B cell (primary cell): ENCODE results near the gene TMC8. TPM values are rescaled to one million over a fixed set of nuclear protein-coding genes. Genes with fewer than 3 reads are reported as not detected.

ENCODE experiments used
- ATAC-seq: fragments of 200-7000 bp; cut with Tn5 transposase; one replicate; pipeline ENCODE4 v1.10.0; 2021; ENCODE audit warnings: low read depth, mild to moderate bottlenecking, moderate number of reproducible peaks, moderate library complexity
- CTCF ChIA-PET: fragments of 350-600 bp; sonication (Branson Sonifier 250); formaldehyde crosslinking; loops from one replicate; lab custom pipeline; 2021; ENCODE audit warnings: antibody characterized with exemption, inconsistent platforms; lab: Charles Lee
- POLR2A ChIA-PET: fragments of 350-600 bp; sonication (Branson Sonifier 250); formaldehyde crosslinking; loops from one replicate; lab custom pipeline; 2021; ENCODE audit warnings: antibody characterized with exemption; lab: Charles Lee
- DNase-seq: peaks from one replicate; pipeline ENCODE4 v3.0.0; 2013
- H2AFZ ChIP-seq: 2 replicates; pipeline ENCODE4 v1.6.1; 2012; ENCODE audit warnings: mild to moderate bottlenecking, low read depth, low read length; ENCODE audit not compliant: insufficient read depth, poor library complexity, severe bottlenecking
- H3K27ac ChIP-seq, 2 donors: 1 replicate in 1 of 2; 2 replicates in 1 of 2; pipeline ENCODE4 v1.5.1; 2012 to 2013; ENCODE audit warnings: low read length in 2 of 2, mild to moderate bottlenecking in 2 of 2, moderate library complexity in 1 of 2
- H3K27me3 ChIP-seq, 4 experiments: fragments of 200-600 bp in 1 of 4; sonication (generic) in 1 of 4; replicated peaks in 1 of 4; 1 replicate in 2 of 4; 2 replicates in 2 of 4; pipeline versions ENCODE4 v1.6.1 to v1.7.0; 2013 to 2016; ENCODE audit warnings: low read length in 3 of 4, mild to moderate bottlenecking in 2 of 4, mixed read lengths in 1 of 4, moderate library complexity in 1 of 4; ENCODE audit not compliant: insufficient read depth in 4 of 4, control insufficient read depth in 3 of 4; ENCODE audit errors: control extremely low read depth in 1 of 4
- H3K36me3 ChIP-seq, 2 experiments: replicated peaks in 1 of 2; 1 replicate in 1 of 2; 2 replicates in 1 of 2; pipeline versions ENCODE4 v1.6.1 to v1.7.1; 2013; ENCODE audit warnings: low read length in 1 of 2; ENCODE audit not compliant: insufficient read depth in 2 of 2, control insufficient read depth in 1 of 2; ENCODE audit errors: control extremely low read depth in 1 of 2, extremely low read depth in 1 of 2
- H3K4me1 ChIP-seq, 2 donors: fragments of 200-600 bp in 1 of 2; sonication (generic) in 1 of 2; 1 replicate in 1 of 2; 2 replicates in 1 of 2; pipeline versions ENCODE4 v1.5.1 to v1.6.1; 2013 to 2017; ENCODE audit warnings: low read length in 2 of 2; ENCODE audit not compliant: control insufficient read depth in 2 of 2, insufficient read depth in 2 of 2
- H3K4me2 ChIP-seq: replicated peaks from 2 replicates; pipeline ENCODE3; 2012; ENCODE audit warnings: mild to moderate bottlenecking, low read depth, low read length; ENCODE audit not compliant: poor library complexity, severe bottlenecking
- H3K4me3 ChIP-seq, 5 experiments: fragments of 200-600 bp in 1 of 5; sonication (generic) in 1 of 5; 1 replicate in 3 of 5; 2 replicates in 2 of 5; pipeline versions ENCODE4 v1.5.1 to v1.7.0; 2011 to 2016; ENCODE audit warnings: low read length in 4 of 5, mild to moderate bottlenecking in 4 of 5, low read depth in 2 of 5, control low read depth in 1 of 5, moderate library complexity in 1 of 5; ENCODE audit not compliant: insufficient read depth in 1 of 5; ENCODE audit errors: control extremely low read depth in 1 of 5, extremely low read depth in 1 of 5
- H3K79me2 ChIP-seq: fragments of 200-600 bp; sonication (generic); one replicate; pipeline ENCODE4 v1.6.0; 2016; ENCODE audit warnings: low read length; ENCODE audit not compliant: control insufficient read depth, insufficient read depth
- H3K9ac ChIP-seq: fragments of 200-600 bp; sonication (generic); 2 replicates; pipeline ENCODE4 v1.6.1; 2017; ENCODE audit warnings: mild to moderate bottlenecking, low read length, moderate library complexity
- H3K9me3 ChIP-seq, 3 donors: one replicate each; pipeline versions ENCODE4 v1.6.1 to v1.7.1; 2013; ENCODE audit warnings: low read length in 2 of 3; ENCODE audit not compliant: control insufficient read depth in 2 of 3, insufficient read depth in 1 of 3; ENCODE audit errors: control extremely low read depth in 1 of 3
- H4K20me1 ChIP-seq: 2 replicates; pipeline ENCODE4 v1.6.0; 2012; ENCODE audit warnings: mild to moderate bottlenecking, low read length; ENCODE audit not compliant: insufficient read depth, control insufficient read depth, poor library complexity, severe bottlenecking
- H3K27ac Mint-ChIP-seq: one replicate; pipeline ENCODE4 v1.8.0; 2021; ENCODE audit warnings: mixed read lengths
- H3K27me3 Mint-ChIP-seq: one replicate; pipeline ENCODE4 v1.8.0; 2021; ENCODE audit warnings: mixed read lengths
- H3K4me1 Mint-ChIP-seq: one replicate; pipeline ENCODE4 v1.8.0; 2021; ENCODE audit warnings: mixed read lengths
- H3K4me3 Mint-ChIP-seq: one replicate; pipeline ENCODE4 v1.8.0; 2021; ENCODE audit warnings: mixed read lengths
- H3K9me3 Mint-ChIP-seq: one replicate; pipeline ENCODE4 v1.8.0; 2022; ENCODE audit warnings: mixed read lengths; ENCODE audit not compliant: insufficient read depth
- EZH2 ChIP-seq: IDR thresholded peaks from 2 replicates; pipeline ENCODE4 v1.6.1; 2012; ENCODE audit warnings: borderline replicate concordance, low read depth, mild to moderate bottlenecking, moderate library complexity, low read length; ENCODE audit not compliant: insufficient read depth, poor library complexity, severe bottlenecking
- WGBS: methylation state at CpG from one replicate; pipeline ENCODE4 v1.1.5; 2013; ENCODE audit warnings: missing lambda C conversion rate; ENCODE audit not compliant: insufficient coverage; 5-methylcytosine and 5-hydroxymethylcytosine counted together
- intact Hi-C: fragments of 100-400 bp; cut with micrococcal nuclease; formaldehyde crosslinking; loops from one replicate; pipeline ENCODE4 v1.10.0; 2022
- polyA plus RNA-seq: library from polyadenylated mRNA; depleted of rRNA; stranded (reverse); fragments of >200 nt; gene quantifications from 2 replicates; pipeline ENCODE4 v1.2.3, GENCODE V29; 2012
- total RNA-seq, 2 donors: library from RNA; stranded (reverse); fragments of 120-200 nt in 1 of 2; gene quantifications; 1 replicate in 1 of 2; 2 replicates in 1 of 2; pipeline versions ENCODE4 v1.2.3 to v1.2.4, GENCODE V29; 2013 to 2022
- TF ChIP-seq, protein P1 (sequence below): fragments of 200-600 bp; IDR thresholded peaks from one replicate; pipeline ENCODE4 v1.8.0; 2022; ENCODE audit warnings: antibody characterized with exemption, mild to moderate bottlenecking

TMC8 gene
- total and polyA plus RNA-seq, 2 donors (not counting 1 experiment from before 2014, with no cell fraction given), result 235 to 352 TPM

GRCh38 chr17:78082988-78083387 is 47.6 kb upstream of the TMC8 start:
- TF ChIP-seq, protein P1, sequence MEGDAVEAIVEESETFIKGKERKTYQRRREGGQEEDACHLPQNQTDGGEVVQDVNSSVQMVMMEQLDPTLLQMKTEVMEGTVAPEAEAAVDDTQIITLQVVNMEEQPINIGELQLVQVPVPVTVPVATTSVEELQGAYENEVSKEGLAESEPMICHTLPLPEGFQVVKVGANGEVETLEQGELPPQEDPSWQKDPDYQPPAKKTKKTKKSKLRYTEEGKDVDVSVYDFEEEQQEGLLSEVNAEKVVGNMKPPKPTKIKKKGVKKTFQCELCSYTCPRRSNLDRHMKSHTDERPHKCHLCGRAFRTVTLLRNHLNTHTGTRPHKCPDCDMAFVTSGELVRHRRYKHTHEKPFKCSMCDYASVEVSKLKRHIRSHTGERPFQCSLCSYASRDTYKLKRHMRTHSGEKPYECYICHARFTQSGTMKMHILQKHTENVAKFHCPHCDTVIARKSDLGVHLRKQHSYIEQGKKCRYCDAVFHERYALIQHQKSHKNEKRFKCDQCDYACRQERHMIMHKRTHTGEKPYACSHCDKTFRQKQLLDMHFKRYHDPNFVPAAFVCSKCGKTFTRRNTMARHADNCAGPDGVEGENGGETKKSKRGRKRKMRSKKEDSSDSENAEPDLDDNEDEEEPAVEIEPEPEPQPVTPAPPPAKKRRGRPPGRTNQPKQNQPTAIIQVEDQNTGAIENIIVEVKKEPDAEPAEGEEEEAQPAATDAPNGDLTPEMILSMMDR, result no peak
- TF ChIP-seq EZH2, result no peak
- intact Hi-C loops, result no loop called here
- Histone ChIP-seq H3K27ac (no peak overlapping the region), H3K4me3 (no peak overlapping the region), H3K4me1 (no peaks in the 10 kb centered on the region), H3K27me3 (no peaks in the 10 kb centered on the region), H3K79me2 (no peaks in the 10 kb centered on the region), H3K9ac (no peak overlapping the region), H3K9me3 (no peaks in the 10 kb centered on the region), H3K4me2 (no peak overlapping the region), H2AFZ (no peak overlapping the region), H3K36me3 (peaks cover 2 to 47% of the 10 kb centered on the region in 2 experiments), H4K20me1 (no peaks in the 10 kb centered on the region)
- no peak for ATAC-seq
- H3K9me3 Mint-ChIP-seq, result no peaks in the 10 kb centered on the region
- H3K4me1 Mint-ChIP-seq, result no peaks in the 10 kb centered on the region
- DNase-seq, result no peak
- H3K27ac Mint-ChIP-seq, result no peak overlapping the region
- H3K27me3 Mint-ChIP-seq, result no peaks in the 10 kb centered on the region
- 81% methylated on average over 5 of the region's 7 CpGs for WGBS
- ChIA-PET POLR2A (no interaction called here), CTCF (interaction anchor here (1.0 to 4.5 kb wide), 4 partner anchors 21 to 339 kb away, joined by 4 to 47 read pairs (median 20); no protein-coding TSS in a partner anchor)
- no peak overlapping the region for H3K4me3 Mint-ChIP-seq

DNA sequence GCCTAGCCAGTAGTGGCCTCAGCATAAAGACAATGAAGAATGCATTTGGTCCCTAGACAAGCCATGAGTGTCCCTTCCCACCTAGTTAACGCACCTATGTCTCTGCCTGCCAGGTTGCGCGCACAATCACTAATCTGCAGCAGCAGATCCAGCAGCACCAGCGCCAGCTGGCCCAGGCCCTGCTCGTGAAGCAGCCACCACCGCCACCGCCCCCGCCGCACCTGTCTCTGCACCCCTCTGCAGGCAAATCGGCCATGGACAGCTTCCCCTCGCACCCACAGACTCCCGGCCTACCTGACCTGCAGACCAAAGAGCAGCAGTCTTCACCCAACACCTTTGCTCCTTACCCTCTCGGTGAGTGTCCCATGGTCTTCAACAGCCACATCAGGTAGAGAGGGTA is 43.8 kb upstream of the TMC8 start:
- H3K4me1 Mint-ChIP-seq, result no peaks in the 10 kb centered on the region
- H3K4me1 ChIP-seq, result no peaks in the 10 kb centered on the region
- H3K27me3 Mint-ChIP-seq, result no peaks in the 10 kb centered on the region
- no peaks in the 10 kb centered on the region for H4K20me1 ChIP-seq
- peaks cover 2 to 51% of the 10 kb centered on the region in 2 experiments for H3K36me3 ChIP-seq
- no peak overlapping the region for H3K4me3 Mint-ChIP-seq
- H3K27me3 ChIP-seq, result no peaks in the 10 kb centered on the region
- H3K9me3 Mint-ChIP-seq, result no peaks in the 10 kb centered on the region
- TF ChIP-seq EZH2, result no peak
- TF ChIP-seq, protein P1, result no peak
- over 99% methylated on average over 11 of the region's 13 CpGs for WGBS
- no peak for DNase-seq
- no peak overlapping the region for H2AFZ ChIP-seq
- H3K79me2 ChIP-seq, result no peaks in the 10 kb centered on the region
- no peak overlapping the region for H3K27ac Mint-ChIP-seq
- POLR2A ChIA-PET, result no interaction called here
- CTCF ChIA-PET, result interaction anchor here (0.6 to 4.5 kb wide), 3 partner anchors 163 to 335 kb away, joined by 3 to 47 read pairs (median 5); partner anchors contain the start of gene PGS1
- H3K27ac ChIP-seq, result no peak overlapping the region
- no peak overlapping the region for H3K9ac ChIP-seq
- H3K4me2 ChIP-seq, result no peak overlapping the region
- H3K9me3 ChIP-seq, result no peaks in the 10 kb centered on the region
- intact Hi-C loops, result no loop called here
- no peak for ATAC-seq
- no peak overlapping the region for H3K4me3 ChIP-seq
